Measurements from ENCODE around the gene ABCA1. TPM values are rescaled to one million over a fixed set of nuclear protein-coding genes. Genes with fewer than 3 reads are reported as not detected.

The ABCA1 gene
- polyA plus RNA-seq, 1 experiment = 36.2 TPM

DNA sequence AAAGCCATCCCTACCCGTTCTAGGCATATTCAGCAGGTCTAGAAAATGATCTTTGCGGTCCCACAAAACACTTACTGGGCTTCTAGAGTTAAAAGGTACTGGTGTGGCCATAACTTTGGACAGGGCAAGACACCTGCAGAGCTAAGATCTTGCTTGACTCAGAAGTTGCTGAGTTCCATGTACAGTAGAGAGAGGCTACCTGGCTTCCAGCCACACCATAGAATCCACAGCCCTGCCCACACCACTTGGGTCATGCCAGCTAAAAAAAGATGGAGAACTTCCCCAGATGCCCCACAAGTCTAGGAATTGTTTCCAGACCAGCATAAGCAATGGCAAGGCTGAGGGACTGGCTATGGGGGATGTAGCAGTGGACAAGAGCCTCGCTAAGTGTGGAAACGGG, 52.1 kb downstream of the ABCA1 start:
- DNase-seq (ENCODE audit: low read depth) = no peak
- H3K36me3 ChIP-seq (ENCODE audit: control insufficient read depth, insufficient read depth, low read length) = peaks cover 8% of the 10 kb centered on the region
- ChIA-PET CTCF (no interaction called here), POLR2A (interaction anchor here (0.6 kb wide), 1 partner anchor 310 kb away, joined by 3 read pairs; no protein-coding TSS in a partner anchor)
- TF ChIP-seq, protein P1, sequence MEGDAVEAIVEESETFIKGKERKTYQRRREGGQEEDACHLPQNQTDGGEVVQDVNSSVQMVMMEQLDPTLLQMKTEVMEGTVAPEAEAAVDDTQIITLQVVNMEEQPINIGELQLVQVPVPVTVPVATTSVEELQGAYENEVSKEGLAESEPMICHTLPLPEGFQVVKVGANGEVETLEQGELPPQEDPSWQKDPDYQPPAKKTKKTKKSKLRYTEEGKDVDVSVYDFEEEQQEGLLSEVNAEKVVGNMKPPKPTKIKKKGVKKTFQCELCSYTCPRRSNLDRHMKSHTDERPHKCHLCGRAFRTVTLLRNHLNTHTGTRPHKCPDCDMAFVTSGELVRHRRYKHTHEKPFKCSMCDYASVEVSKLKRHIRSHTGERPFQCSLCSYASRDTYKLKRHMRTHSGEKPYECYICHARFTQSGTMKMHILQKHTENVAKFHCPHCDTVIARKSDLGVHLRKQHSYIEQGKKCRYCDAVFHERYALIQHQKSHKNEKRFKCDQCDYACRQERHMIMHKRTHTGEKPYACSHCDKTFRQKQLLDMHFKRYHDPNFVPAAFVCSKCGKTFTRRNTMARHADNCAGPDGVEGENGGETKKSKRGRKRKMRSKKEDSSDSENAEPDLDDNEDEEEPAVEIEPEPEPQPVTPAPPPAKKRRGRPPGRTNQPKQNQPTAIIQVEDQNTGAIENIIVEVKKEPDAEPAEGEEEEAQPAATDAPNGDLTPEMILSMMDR (IDR thresholded peaks at IDR 0.05; ENCODE audit: insufficient read depth, low read depth, low read length) = no peak
- H3K4me3 ChIP-seq (ENCODE audit: low read depth, low read length) = no peak overlapping the region
- H3K27me3 ChIP-seq (ENCODE audit: control insufficient read depth, insufficient read depth, low read length) = no peaks in the 10 kb centered on the region

DNA sequence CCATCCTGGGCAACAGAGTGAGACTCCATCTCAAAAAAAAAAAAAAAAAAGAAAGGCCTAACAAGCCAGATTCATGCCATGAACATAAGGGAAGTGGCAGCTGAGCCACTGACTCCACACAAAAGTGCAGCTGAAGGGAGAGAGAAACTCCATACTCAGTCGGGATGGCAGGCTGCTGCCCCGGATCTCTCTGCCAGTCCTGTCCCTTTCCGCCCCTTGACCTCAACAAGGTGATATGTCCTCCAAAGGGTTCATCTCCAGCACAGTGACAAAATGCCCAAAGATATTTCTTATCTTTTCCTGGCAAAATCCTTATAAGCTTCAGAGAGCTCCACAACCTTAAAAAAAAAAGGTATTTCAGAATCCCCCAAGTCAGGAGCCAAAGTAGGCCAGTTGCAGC, 52.6 kb downstream of the ABCA1 start:
- Histone ChIP-seq H3K36me3 (ENCODE audit: control insufficient read depth, insufficient read depth, low read length) (peaks cover 8% of the 10 kb centered on the region), H3K27me3 (ENCODE audit: control insufficient read depth, insufficient read depth, low read length) (no peaks in the 10 kb centered on the region), H3K4me3 (ENCODE audit: low read depth, low read length) (no peak overlapping the region)
- TF ChIP-seq, protein P1 (IDR thresholded peaks at IDR 0.05; ENCODE audit: insufficient read depth, low read depth, low read length) = no peak
- ChIA-PET POLR2A (interaction anchor here (0.6 kb wide), 1 partner anchor 311 kb away, joined by 3 read pairs; no protein-coding TSS in a partner anchor), CTCF (no interaction called here)
- no peak for DNase-seq (ENCODE audit: low read depth)

DNA sequence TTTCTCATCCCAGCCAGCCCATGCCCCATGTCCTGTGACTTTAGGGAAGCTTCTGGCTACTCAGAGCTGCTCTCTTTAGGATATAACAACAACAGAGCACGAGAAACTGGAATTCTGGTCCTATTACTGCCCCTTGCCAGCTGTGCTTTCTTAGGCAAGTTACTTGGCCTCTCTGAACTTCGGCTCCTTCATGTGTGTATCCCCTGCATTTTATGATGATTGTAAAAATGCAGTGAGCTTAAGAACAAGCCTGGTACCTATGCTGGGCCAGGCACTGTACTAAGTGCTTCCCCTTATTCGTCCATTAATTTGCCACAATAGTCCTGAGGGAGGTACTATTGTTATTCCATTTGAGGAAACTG, 54.5 kb downstream of the ABCA1 start:
- DNase-seq (ENCODE audit: low read depth) = no peak
- CTCF ChIA-PET = interaction anchor here (2.1 kb wide), 1 partner anchor 10 kb away, joined by 9 read pairs; no protein-coding TSS in a partner anchor
- Histone ChIP-seq H3K4me3 (ENCODE audit: low read depth, low read length) (no peak overlapping the region), H3K27me3 (ENCODE audit: control insufficient read depth, insufficient read depth, low read length) (no peaks in the 10 kb centered on the region), H3K36me3 (ENCODE audit: control insufficient read depth, insufficient read depth, low read length) (peaks cover 6% of the 10 kb centered on the region)
- TF ChIP-seq, protein P1 (IDR thresholded peaks at IDR 0.05; ENCODE audit: insufficient read depth, low read depth, low read length) = no peak
- POLR2A ChIA-PET = no interaction called here

GRCh38 chr9:104872656-104873488, 55.1 kb downstream of the ABCA1 start:
- TF ChIP-seq, protein P1 (IDR thresholded peaks at IDR 0.05; ENCODE audit: insufficient read depth, low read depth, low read length) = no peak

DNA sequence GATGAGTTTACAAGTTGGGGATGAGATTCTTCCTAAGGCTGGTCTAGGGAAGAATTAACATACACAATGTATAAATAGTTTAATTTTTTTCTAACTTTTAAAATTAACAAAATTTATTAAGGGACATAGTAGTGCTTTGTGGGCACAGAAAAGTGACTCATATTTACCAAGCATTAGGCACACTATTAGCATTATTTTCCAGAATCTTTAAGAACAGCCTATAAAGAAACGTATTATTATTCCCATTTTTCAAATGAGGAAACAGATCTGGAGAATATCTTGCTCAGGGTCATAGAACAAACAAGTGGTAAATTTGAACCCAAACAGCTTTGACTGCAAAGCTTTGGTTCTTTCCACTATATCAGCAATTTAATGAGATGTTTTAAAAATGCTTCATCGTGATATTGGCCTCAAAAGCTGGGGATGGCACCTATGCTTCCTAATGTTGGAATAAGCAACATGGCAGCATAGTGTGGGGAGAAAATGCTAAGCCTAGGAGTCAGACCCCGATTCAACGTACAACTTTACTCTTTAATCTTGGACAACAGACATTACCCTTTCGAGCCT, 55.9 kb downstream of the ABCA1 start:
- Histone ChIP-seq H3K4me3 (ENCODE audit: low read depth, low read length) (no peak overlapping the region), H3K27me3 (ENCODE audit: control insufficient read depth, insufficient read depth, low read length) (no peaks in the 10 kb centered on the region), H3K36me3 (ENCODE audit: control insufficient read depth, insufficient read depth, low read length) (peaks cover 6% of the 10 kb centered on the region)
- no peak for DNase-seq (ENCODE audit: low read depth)
- POLR2A ChIA-PET = no interaction called here
- CTCF ChIA-PET = interaction anchor here (0.7 kb wide), 1 partner anchor 24 kb away, joined by 3 read pairs; no protein-coding TSS in a partner anchor
- TF ChIP-seq, protein P1 (IDR thresholded peaks at IDR 0.05; ENCODE audit: insufficient read depth, low read depth, low read length) = no peak

More at GRCh38 chr9:104872656-104873488, 55.1 kb downstream of the ABCA1 start:
- Histone ChIP-seq H3K27me3 (ENCODE audit: control insufficient read depth, insufficient read depth, low read length) (no peaks in the 10 kb centered on the region), H3K4me3 (ENCODE audit: low read depth, low read length) (no peak overlapping the region), H3K36me3 (ENCODE audit: control insufficient read depth, insufficient read depth, low read length) (peaks cover 6% of the 10 kb centered on the region)
- DNase-seq (ENCODE audit: low read depth) = peak; percentile 78
- ChIA-PET CTCF (interaction anchor here (2.1 kb wide), 1 partner anchor 10 kb away, joined by 9 read pairs; no protein-coding TSS in a partner anchor), POLR2A (no interaction called here)

All from BJ (cell line).